GM19463 (cell line): Measurements from ENCODE around the gene NPTX1.

Experiments
- ATAC-seq: cut with Tn5 transposase; IDR thresholded peaks from one replicate; pipeline ENCODE4 v1.9.1; 2021; ENCODE audit warnings: mild to moderate bottlenecking, moderate library complexity; ENCODE audit not compliant: unreplicated experiment

Gene NPTX1

GRCh38 chr17:80446645-80447405 is 29.6 kb downstream of the NPTX1 start:
- no peak for ATAC-seq

GRCh38 chr17:80445726-80446110 is 30.7 kb downstream of the NPTX1 start:
- ATAC-seq: no peak

GRCh38 chr17:80445007-80445725 is 31.2 kb downstream of the NPTX1 start:
- ATAC-seq: no peak

- ATAC-seq: no peak
Measured at GRCh38 chr17:80444644-80444979, 31.8 kb downstream of the NPTX1 start.

- no peak for ATAC-seq
Measured at GRCh38 chr17:80443916-80444643, 32.3 kb downstream of the NPTX1 start.

- no peak for ATAC-seq
Measured at GRCh38 chr17:80443498-80443897, 32.9 kb downstream of the NPTX1 start.

GRCh38 chr17:80442764-80443163 is 33.6 kb downstream of the NPTX1 start:
- ATAC-seq: no peak

GRCh38 chr17:80442323-80442659 is 34.1 kb downstream of the NPTX1 start:
- no peak for ATAC-seq

GRCh38 chr17:80441598-80442322 is 34.6 kb downstream of the NPTX1 start:
- no peak for ATAC-seq

- ATAC-seq: no peak
Measured at GRCh38 chr17:80441133-80441578, 35.3 kb downstream of the NPTX1 start.

- no peak for ATAC-seq
Measured at GRCh38 chr17:80439499-80439898, 36.9 kb downstream of the NPTX1 start.

- ATAC-seq: no peak
Measured at GRCh38 chr17:80438806-80439205, 37.6 kb downstream of the NPTX1 start.

GRCh38 chr17:80437532-80437931 is 38.9 kb downstream of the NPTX1 start:
- no peak for ATAC-seq

- ATAC-seq: no peak
Measured at GRCh38 chr17:80433916-80434666, 42.3 kb downstream of the NPTX1 start.

GRCh38 chr17:80432961-80433550 is 43.4 kb downstream of the NPTX1 start:
- ATAC-seq: no peak

- ATAC-seq: no peak
Measured at GRCh38 chr17:80432350-80432955, 44.0 kb downstream of the NPTX1 start.

- no peak for ATAC-seq
Measured at GRCh38 chr17:80431246-80432195, 44.9 kb downstream of the NPTX1 start.

GRCh38 chr17:80430446-80431245 is 45.8 kb downstream of the NPTX1 start:
- ATAC-seq: no peak
